H1 (cell line): Measurements from ENCODE around the gene EML1. TPM values are rescaled to one million over a fixed set of nuclear protein-coding genes. Genes with fewer than 3 reads are reported as not detected.
A peak's percentile ranks its signal among the peaks of the same experiment; 100 is the strongest.

Source experiments
- CTCF ChIA-PET: fragments of 300-600 bp; sonication (Branson Sonifier 250); formaldehyde crosslinking; loops from one replicate; lab custom pipeline; 2021; ENCODE audit not compliant: partially characterized antibody; lab: Charles Lee
- POLR2A ChIA-PET: fragments of 300-600 bp; sonication (Branson Sonifier 250); formaldehyde crosslinking; loops from one replicate; lab custom pipeline; 2021; ENCODE audit warnings: inconsistent platforms; ENCODE audit not compliant: partially characterized antibody; lab: Charles Lee
- DNase-seq, 2 experiments: peaks; one replicate each; pipeline versions ENCODE4 v3.0.0 to v3.0.0-alpha.2; 2010 to 2022; ENCODE audit warnings: low spot score in 2 of 2, low read depth in 1 of 2, mixed read lengths in 1 of 2
- FAIRE-seq: peaks from 2 replicates; lab custom pipeline; 2011; peaks lifted over from hg19 to GRCh38; lab: Jason Lieb, UNC
- H2AFZ ChIP-seq: 2 replicates; pipeline ENCODE4 v1.8.1; 2012; ENCODE audit warnings: low read length, inconsistent platforms
- H2AK5ac ChIP-seq: 2 replicates; pipeline ENCODE4 v1.6.1; 2013; ENCODE audit warnings: low read depth, low read length
- H2BK120ac ChIP-seq: replicated peaks from 2 replicates; pipeline ENCODE3; 2013; ENCODE audit warnings: low read depth, low read length, inconsistent platforms
- H2BK12ac ChIP-seq: 2 replicates; pipeline ENCODE4 v1.6.1; 2013; ENCODE audit warnings: low read depth, low read length
- H2BK15ac ChIP-seq: 2 replicates; pipeline ENCODE4 v1.6.1; 2013; ENCODE audit warnings: low read length
- H2BK20ac ChIP-seq: 2 replicates; pipeline ENCODE4 v1.6.1; 2013; ENCODE audit warnings: low read length
- H2BK5ac ChIP-seq: 2 replicates; pipeline ENCODE4 v1.6.1; 2013; ENCODE audit warnings: low read depth, low read length
- H3K14ac ChIP-seq: 2 replicates; pipeline ENCODE4 v1.6.1; 2013; ENCODE audit warnings: inconsistent platforms; ENCODE audit not compliant: insufficient read length
- H3K18ac ChIP-seq: 2 replicates; pipeline ENCODE4 v1.6.1; 2013; ENCODE audit warnings: low read length; ENCODE audit errors: extremely low read depth
- H3K23ac ChIP-seq: 2 replicates; pipeline ENCODE4 v1.6.1; 2013; ENCODE audit warnings: inconsistent platforms; ENCODE audit not compliant: insufficient read length
- H3K23me2 ChIP-seq: 2 replicates; pipeline ENCODE4 v1.6.1; 2013; ENCODE audit warnings: low read depth, low read length
- H3K27ac ChIP-seq: 2 replicates; pipeline ENCODE4 v1.6.1; 2011; ENCODE audit warnings: low read depth, low read length, inconsistent platforms
- H3K27me3 ChIP-seq, 4 experiments: replicated peaks in 1 of 4; 1 replicate in 1 of 4; 2 replicates in 3 of 4; pipeline versions ENCODE4 v1.6.1 to v1.8.1; 2011 to 2013; ENCODE audit warnings: low read length in 3 of 4, mild to moderate bottlenecking in 3 of 4, inconsistent platforms in 2 of 4, mixed read lengths in 2 of 4, moderate library complexity in 1 of 4; ENCODE audit not compliant: control insufficient read depth in 3 of 4, insufficient read depth in 3 of 4; ENCODE audit errors: extremely low read depth in 1 of 4
- H3K36me3 ChIP-seq, 4 experiments: 2 replicates each; pipeline versions ENCODE4 v1.6.1 to v1.8.1; 2011 to 2013; ENCODE audit warnings: mild to moderate bottlenecking in 4 of 4, low read length in 3 of 4, moderate library complexity in 2 of 4, control low read depth in 1 of 4, inconsistent platforms in 1 of 4; ENCODE audit not compliant: insufficient read depth in 4 of 4, control insufficient read depth in 2 of 4
- H3K4ac ChIP-seq: replicated peaks from 2 replicates; pipeline ENCODE3; 2013; ENCODE audit warnings: low read length, low read depth, mixed read lengths, inconsistent platforms; ENCODE audit not compliant: insufficient read length
- H3K4me1 ChIP-seq, 4 experiments: replicated peaks in 1 of 4; 1 replicate in 1 of 4; 2 replicates in 3 of 4; pipeline versions ENCODE4 v1.6.1 to v1.8.1; 2011 to 2013; ENCODE audit warnings: low read length in 3 of 4, inconsistent platforms in 2 of 4, mixed read lengths in 1 of 4; ENCODE audit not compliant: insufficient read depth in 4 of 4, control insufficient read depth in 3 of 4
- H3K4me2 ChIP-seq, 2 experiments: 2 replicates each; pipeline versions ENCODE4 v1.6.1 to v1.8.1; 2011 to 2013; ENCODE audit warnings: low read depth in 2 of 2, low read length in 2 of 2, control low read depth in 1 of 2, inconsistent platforms in 1 of 2, mild to moderate bottlenecking in 1 of 2; ENCODE audit not compliant: insufficient read depth in 1 of 2
- H3K4me3 ChIP-seq, 4 experiments: fragments of 200-600, 300-600 bp in 1 of 4; sonication (generic), shearing (Covaris generic), sonication (Bioruptor Twin) in 1 of 4; 2 replicates each; pipeline versions ENCODE4 v1.5.1 to v1.8.1; 2011 to 2016; ENCODE audit warnings: low read length in 4 of 4, low read depth in 3 of 4, control low read depth in 2 of 4, inconsistent platforms in 2 of 4, mild to moderate bottlenecking in 2 of 4, mixed read lengths in 1 of 4, moderate library complexity in 1 of 4; ENCODE audit not compliant: insufficient read depth in 2 of 4; ENCODE audit errors: extremely low read depth in 1 of 4
- H3K56ac ChIP-seq: replicated peaks from 2 replicates; pipeline ENCODE3; 2013; ENCODE audit warnings: low read depth, mild to moderate bottlenecking, mixed read lengths, low read length, inconsistent platforms; ENCODE audit not compliant: insufficient read length
- H3K79me1 ChIP-seq: 2 replicates; pipeline ENCODE4 v1.6.1; 2013; ENCODE audit warnings: low read depth, low read length, control low read depth
- H3K79me2 ChIP-seq, 2 experiments: 2 replicates each; pipeline versions ENCODE4 v1.6.1 to v1.8.1; 2012 to 2013; ENCODE audit warnings: low read length in 2 of 2, mild to moderate bottlenecking in 2 of 2, inconsistent platforms in 1 of 2; ENCODE audit not compliant: insufficient read depth in 2 of 2, control insufficient read depth in 1 of 2
- H3K9ac ChIP-seq, 4 experiments: replicated peaks in 1 of 4; 1 replicate in 1 of 4; 2 replicates in 3 of 4; pipeline versions ENCODE4 v1.6.1 to v1.8.1; 2011 to 2013; ENCODE audit warnings: low read depth in 3 of 4, low read length in 3 of 4, control low read depth in 2 of 4, mild to moderate bottlenecking in 2 of 4, moderate library complexity in 2 of 4, inconsistent platforms in 1 of 4; ENCODE audit errors: extremely low read depth in 1 of 4
- H3K9me3 ChIP-seq, 2 experiments: 2 replicates each; pipeline versions ENCODE4 v1.6.1 to v1.8.1; 2012 to 2013; ENCODE audit warnings: mild to moderate bottlenecking in 2 of 2, moderate library complexity in 2 of 2, control low read depth in 1 of 2, inconsistent platforms in 1 of 2, low read depth in 1 of 2, low read length in 1 of 2, mixed read lengths in 1 of 2; ENCODE audit not compliant: insufficient read depth in 2 of 2
- H4K20me1 ChIP-seq, 2 experiments: replicated peaks in 1 of 2; 2 replicates each; pipeline versions ENCODE3 to v1.8.1; 2011 to 2013; ENCODE audit warnings: inconsistent platforms in 2 of 2, low read length in 2 of 2, mild to moderate bottlenecking in 1 of 2; ENCODE audit not compliant: insufficient read depth in 2 of 2, control insufficient read depth in 1 of 2
- H4K5ac ChIP-seq: 2 replicates; pipeline ENCODE4 v1.6.1; 2013; ENCODE audit warnings: low read length, low read depth, mixed read lengths, inconsistent platforms; ENCODE audit not compliant: insufficient read length
- H4K8ac ChIP-seq: 2 replicates; pipeline ENCODE4 v1.8.0; 2013; ENCODE audit warnings: mild to moderate bottlenecking, moderate library complexity, low read length, inconsistent platforms; ENCODE audit not compliant: insufficient read depth; ENCODE audit errors: extremely low read depth
- H4K91ac ChIP-seq: replicated peaks from 2 replicates; pipeline ENCODE3; 2013; ENCODE audit warnings: low read length, mixed read lengths, inconsistent platforms; ENCODE audit not compliant: insufficient read length
- ATF2 ChIP-seq: IDR thresholded peaks from 2 replicates; pipeline ENCODE4 v1.6.1; 2012; ENCODE audit warnings: low read length, inconsistent platforms
- CBX5 ChIP-seq: fragments of 300-800, 300-1000 bp; sonication (generic); IDR thresholded peaks from 2 replicates; pipeline ENCODE4 v1.7.1; 2016; ENCODE audit warnings: antibody characterized with exemption, low read length, low read depth
- FOSL1 ChIP-seq: IDR thresholded peaks from 2 replicates; pipeline ENCODE4 v1.6.1; 2011; ENCODE audit warnings: mild to moderate bottlenecking, low read depth, low read length, moderate library complexity; ENCODE audit not compliant: insufficient read depth
- GTF2F1 ChIP-seq: IDR thresholded peaks from 2 replicates; pipeline ENCODE4 v1.6.1; 2012; ENCODE audit warnings: low read depth, low read length, improper control_type of control experiment, borderline replicate concordance
- MAX ChIP-seq: IDR thresholded peaks from 2 replicates; pipeline ENCODE4 v1.6.1; 2012; ENCODE audit warnings: inconsistent platforms
- NANOG ChIP-seq: IDR thresholded peaks from 2 replicates; pipeline ENCODE4 v1.6.1; 2011; ENCODE audit warnings: low read length, low read depth, mild to moderate bottlenecking, inconsistent platforms; ENCODE audit not compliant: insufficient read depth, poor library complexity, severe bottlenecking
- RAD21 ChIP-seq, 2 experiments: IDR thresholded peaks in 1 of 2; conservative IDR thresholded peaks in 1 of 2; 2 replicates each; pipeline ENCODE4 v1.6.1; 2011; ENCODE audit warnings: low read depth in 2 of 2, low read length in 2 of 2, improper control_type of control experiment in 1 of 2, inconsistent platforms in 1 of 2, mild to moderate bottlenecking in 1 of 2, moderate library complexity in 1 of 2
- SP4 ChIP-seq: IDR thresholded peaks from 2 replicates; pipeline ENCODE4 v1.6.1; 2012; ENCODE audit warnings: low read length, inconsistent platforms
- SRF ChIP-seq: IDR thresholded peaks from 2 replicates; pipeline ENCODE4 v1.6.1; 2011; ENCODE audit warnings: mild to moderate bottlenecking, low read depth, low read length, moderate library complexity
- TAF7 ChIP-seq: optimal IDR thresholded peaks from 2 replicates; pipeline ENCODE3; 2011; ENCODE audit warnings: low read depth, mild to moderate bottlenecking, inconsistent platforms, low read length, moderate library complexity, borderline replicate concordance
- WGBS, 2 experiments: shearing (Covaris generic) in 1 of 2; methylation state at CpG; one replicate each; pipeline versions ENCODE4 v1.1.6 to v1.1.7; 2013 to 2015; ENCODE audit warnings: low lambda C conversion rate in 2 of 2, mixed read lengths in 2 of 2, inconsistent platforms in 1 of 2, low coverage in 1 of 2, missing lambda C conversion rate in 1 of 2; ENCODE audit not compliant: insufficient replicate concordance in 2 of 2, insufficient coverage in 1 of 2, insufficient read length in 1 of 2; ENCODE audit errors: extremely low coverage in 1 of 2, missing lambda C conversion rate in 1 of 2; 5-methylcytosine and 5-hydroxymethylcytosine counted together
- polyA plus RNA-seq, 7 experiments: library from polyadenylated mRNA; depleted of rRNA in 3 of 7; stranded (reverse) in 5 of 7; unstranded in 2 of 7; fragments of >200 nt in 5 of 7; fragments of 200-250 nt in 2 of 7; gene quantifications; 1 replicate in 5 of 7; 2 replicates in 1 of 7; 4 replicates in 1 of 7; pipeline versions ENCODE4 v1.2.1 to v1.2.3, GENCODE V29; 2011 to 2013; ENCODE audit warnings: missing spikeins in 2 of 7, mixed read lengths in 2 of 7
- total RNA-seq: library from RNA; stranded (reverse); fragmentation: NEBNext Ultra II Directional; extraction: Animal tissue kit (Norgen Biotek cat#: 25700); gene quantifications from 2 replicates; pipeline ENCODE4 v1.2.1, GENCODE V29; 2021

The EML1 gene
- total and polyA plus RNA-seq, 2 of the 8 experiments (the other 6 are each of a cell fraction or from before 2014, with no cell fraction given) = 11.1 to 24.7 TPM

DNA sequence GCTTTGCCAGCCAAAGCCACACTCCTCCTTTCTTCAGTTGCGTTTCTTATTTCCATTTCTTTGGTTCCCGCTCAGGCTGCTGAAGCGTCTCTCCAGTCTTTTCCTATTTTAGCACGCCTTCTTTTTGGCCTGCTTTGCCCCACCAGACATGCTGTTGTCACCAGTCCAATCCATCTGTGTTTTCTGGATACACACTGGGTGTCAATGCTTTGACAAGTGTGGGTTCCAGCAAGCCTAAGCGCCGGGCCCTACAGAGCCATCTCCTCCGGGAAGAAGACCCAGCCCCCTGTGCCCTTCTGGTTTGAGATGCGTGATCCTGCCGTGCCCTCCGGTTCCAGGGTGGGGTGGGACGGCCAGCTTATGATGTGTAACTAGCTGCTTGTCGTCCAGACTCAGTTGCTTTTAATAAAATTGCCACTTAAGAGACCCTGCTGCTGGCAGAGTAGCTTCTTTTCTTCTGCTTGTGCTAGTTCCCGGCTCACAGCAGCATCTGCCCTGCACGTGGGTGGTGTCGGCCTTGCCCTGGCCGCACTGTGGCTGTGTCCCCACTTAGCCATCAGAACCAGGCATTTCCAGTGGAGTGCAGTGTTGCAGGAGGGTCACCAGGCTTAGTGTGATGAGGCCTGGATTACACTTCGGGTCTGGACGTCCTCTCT lies 29.7 kb downstream of the EML1 start:
- H3K36me3 ChIP-seq = no peaks in the 10 kb centered on the region
- H3K23ac ChIP-seq = no peak overlapping the region
- H3K4ac ChIP-seq = no peak overlapping the region
- H2BK15ac ChIP-seq = no peak overlapping the region
- H3K79me1 ChIP-seq = peaks cover 6% of the 10 kb centered on the region
- no peak overlapping the region for H4K5ac ChIP-seq
- ChIA-PET CTCF (interaction anchor here (0.9 to 2.0 kb wide), 6 partner anchors 12 to 135 kb away, joined by 3 to 10 read pairs (median 6); no protein-coding TSS in a partner anchor), POLR2A (no interaction called here)
- H3K9ac ChIP-seq = no peak overlapping the region
- H3K27me3 ChIP-seq = no peaks in the 10 kb centered on the region
- DNase-seq = no peak
- FAIRE-seq = no peak
- H3K4me2 ChIP-seq = no peak overlapping the region
- no peak overlapping the region for H3K14ac ChIP-seq
- H2BK120ac ChIP-seq = no peak overlapping the region
- no peaks in the 10 kb centered on the region for H3K23me2 ChIP-seq
- no peak overlapping the region for H3K27ac ChIP-seq
- H3K56ac ChIP-seq = no peak overlapping the region
- no peak overlapping the region for H3K18ac ChIP-seq
- 0 out of 2 replicates have a peak overlapping the region, but pooled peaks have one; percentile 35 for H2BK20ac ChIP-seq
- H4K20me1 ChIP-seq = no peaks in the 10 kb centered on the region
- H4K8ac ChIP-seq = peak overlapping the region; percentile 9; the same call in 1 of the 2 replicates
- H3K9me3 ChIP-seq = no peaks in the 10 kb centered on the region
- no peak overlapping the region for H2BK5ac ChIP-seq
- peaks cover 0 to 8% of the 10 kb centered on the region in 2 experiments; a peak in 2 of 4 replicates for H3K79me2 ChIP-seq
- WGBS, 2 experiments = 80% methylated on average over 18 of the region's 18 CpGs; no CpG with 5 or more reads in 1 of the 2 experiments
- H4K91ac ChIP-seq = peak overlapping the region; percentile 46
- no peak overlapping the region for H2BK12ac ChIP-seq
- H2AK5ac ChIP-seq = 0 out of 2 replicates have a peak overlapping the region, but pooled peaks have one; percentile 10
- H2AFZ ChIP-seq = no peak overlapping the region
- H3K4me1 ChIP-seq = peaks cover 3 to 17% (median 9%) of the 10 kb centered on the region in 4 experiments; a peak in 5 of 7 replicates
- H3K4me3 ChIP-seq = no peak overlapping the region
- no peak for TF ChIP-seq MAX
- TF ChIP-seq NANOG = no peak
- no peak for TF ChIP-seq RAD21 (IDR thresholded peaks at IDR 0.05 in 1 of 2, conservative IDR thresholded peaks at IDR 0.05 in 1 of 2; ENCODE audit: low read depth in 2 of 2, low read length in 2 of 2)
- TF ChIP-seq SP4 = no peak
- TF ChIP-seq ATF2 = no peak
- no peak for TF ChIP-seq FOSL1
- no peak for TF ChIP-seq CBX5
- no peak for TF ChIP-seq GTF2F1
- no peak for TF ChIP-seq TAF7
- no peak for TF ChIP-seq SRF
